ENCODE measurements around the gene HACD3.

DNA sequence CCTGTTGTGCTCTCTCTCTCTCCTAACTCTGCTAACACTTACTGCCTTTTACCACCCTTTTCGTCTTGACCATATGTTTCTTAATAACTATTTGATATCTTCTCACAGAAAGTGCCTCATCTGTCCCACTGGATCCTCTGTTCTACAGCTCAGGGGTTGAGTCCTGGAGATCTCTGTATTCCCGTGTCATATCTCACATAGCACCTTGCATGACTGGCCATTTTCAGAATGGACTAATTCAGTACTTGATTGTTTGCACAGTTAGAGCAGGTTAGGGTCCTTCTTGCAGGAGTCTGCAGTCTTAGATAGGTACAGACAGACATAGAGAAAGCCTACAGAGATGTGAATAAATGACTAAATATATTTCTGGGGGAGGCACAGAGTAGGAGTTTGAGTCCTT is 20.9 kb downstream of the HACD3 start:
- TF ChIP-seq EP300 (IDR thresholded peaks at IDR 0.05; ENCODE audit: low read depth in 2 of 2, low read length in 2 of 2): no peak
- no peak for TF ChIP-seq EP300 (CRISPR knock-in tag; IDR thresholded peaks at IDR 0.05; ENCODE audit: borderline replicate concordance)
- no peak for TF ChIP-seq ZNF768 (CRISPR knock-in tag; IDR thresholded peaks at IDR 0.05)
- TF ChIP-seq NR1H2 (CRISPR knock-in tag; IDR thresholded peaks at IDR 0.05; ENCODE audit: borderline replicate concordance, low read depth): no peak
- no peak for TF ChIP-seq CTCF (CRISPR knock-in tag; IDR thresholded peaks at IDR 0.05)
- TF ChIP-seq MIER3 (CRISPR knock-in tag; IDR thresholded peaks at IDR 0.05; ENCODE audit: borderline replicate concordance): no peak
- no peak for TF ChIP-seq TAF1 (CRISPR knock-in tag; IDR thresholded peaks at IDR 0.05)
- no peak for TF ChIP-seq POLR2G (IDR thresholded peaks at IDR 0.05; ENCODE audit: low read depth, low read length)

Data from HepG2 (cell line).